Measurements from ENCODE around the gene PLPPR3. TPM values are rescaled to one million over a fixed set of nuclear protein-coding genes. Genes with fewer than 3 reads are reported as not detected.

PLPPR3 gene
- total RNA-seq, 1 experiment from 2014 or later = not detected

Other genes starting within 250 kb of the PLPPR3 start
- 222 and 323 TPM in 2 replicates for gene BSG, start 249.4 kb downstream of the PLPPR3 start, total RNA-seq (2014; rRNA removed; shearing (Covaris generic); ENCODE audit: low replicate concordance)
- gene HCN2, start 232.1 kb downstream of the PLPPR3 start, total RNA-seq (2014; rRNA removed; shearing (Covaris generic); ENCODE audit: low replicate concordance) = 0.46 TPM in 1 of 2 replicates, not detected in the other
- gene POLRMT, start 188.4 kb downstream of the PLPPR3 start, total RNA-seq (2014; rRNA removed; shearing (Covaris generic); ENCODE audit: low replicate concordance) = 20.1 and 33.2 TPM in 2 replicates
- not detected in 2 replicates for gene FGF22, start 182.1 kb downstream of the PLPPR3 start, total RNA-seq (2014; rRNA removed; shearing (Covaris generic); ENCODE audit: low replicate concordance)
- gene RNF126, start 158.7 kb downstream of the PLPPR3 start, total RNA-seq (2014; rRNA removed; shearing (Covaris generic); ENCODE audit: low replicate concordance) = 22.0 and 23.5 TPM in 2 replicates
- 16.0 and 25.0 TPM in 2 replicates for gene FSTL3, start 145.6 kb downstream of the PLPPR3 start, total RNA-seq (2014; rRNA removed; shearing (Covaris generic); ENCODE audit: low replicate concordance)
- gene PRSS57, start 126.5 kb downstream of the PLPPR3 start, total RNA-seq (2014; rRNA removed; shearing (Covaris generic); ENCODE audit: low replicate concordance) = not detected in 2 replicates
- 9.3 and 10.5 TPM in 2 replicates for gene PALM, start 113.0 kb downstream of the PLPPR3 start, total RNA-seq (2014; rRNA removed; shearing (Covaris generic); ENCODE audit: low replicate concordance)
- not detected in 2 replicates for gene MISP, start 70.8 kb downstream of the PLPPR3 start, total RNA-seq (2014; rRNA removed; shearing (Covaris generic); ENCODE audit: low replicate concordance)
- gene PTBP1, start 24.5 kb downstream of the PLPPR3 start, total RNA-seq (2014; rRNA removed; shearing (Covaris generic); ENCODE audit: low replicate concordance) = 197 and 260 TPM in 2 replicates
- gene AZU1, start 5.9 kb upstream of the PLPPR3 start, total RNA-seq (2014; rRNA removed; shearing (Covaris generic); ENCODE audit: low replicate concordance) = not detected in 2 replicates
- gene PRTN3, start 19.0 kb upstream of the PLPPR3 start, total RNA-seq (2014; rRNA removed; shearing (Covaris generic); ENCODE audit: low replicate concordance) = not detected in 2 replicates
- gene ELANE, start 30.3 kb upstream of the PLPPR3 start, total RNA-seq (2014; rRNA removed; shearing (Covaris generic); ENCODE audit: low replicate concordance) = not detected in 2 replicates
- 2.8 TPM in 1 of 2 replicates, not detected in the other for gene CFD, start 37.7 kb upstream of the PLPPR3 start, total RNA-seq (2014; rRNA removed; shearing (Covaris generic); ENCODE audit: low replicate concordance)
- gene MED16, start 71.2 kb upstream of the PLPPR3 start, total RNA-seq (2014; rRNA removed; shearing (Covaris generic); ENCODE audit: low replicate concordance) = 18.1 and 20.4 TPM in 2 replicates
- gene RNU6-9, start 71.5 kb upstream of the PLPPR3 start, total RNA-seq (2014; rRNA removed; shearing (Covaris generic); ENCODE audit: low replicate concordance) = not detected in 2 replicates
- 6.4 and 9.5 TPM in 2 replicates for gene R3HDM4, start 91.3 kb upstream of the PLPPR3 start, total RNA-seq (2014; rRNA removed; shearing (Covaris generic); ENCODE audit: low replicate concordance)
- gene KISS1R, start 95.4 kb upstream of the PLPPR3 start, total RNA-seq (2014; rRNA removed; shearing (Covaris generic); ENCODE audit: low replicate concordance) = not detected in 2 replicates
- 1.0 and 6.6 TPM in 2 replicates for gene ARID3A, start 104.1 kb upstream of the PLPPR3 start, total RNA-seq (2014; rRNA removed; shearing (Covaris generic); ENCODE audit: low replicate concordance)
- 37.8 and 61.8 TPM in 2 replicates for gene WDR18, start 162.4 kb upstream of the PLPPR3 start, total RNA-seq (2014; rRNA removed; shearing (Covaris generic); ENCODE audit: low replicate concordance)
- not detected in 2 replicates for gene GRIN3B, start 178.5 kb upstream of the PLPPR3 start, total RNA-seq (2014; rRNA removed; shearing (Covaris generic); ENCODE audit: low replicate concordance)
- 40.3 and 75.8 TPM in 2 replicates for gene TMEM259, start 199.2 kb upstream of the PLPPR3 start, total RNA-seq (2014; rRNA removed; shearing (Covaris generic); ENCODE audit: low replicate concordance)
- gene RNU6-2, start 199.6 kb upstream of the PLPPR3 start, total RNA-seq (2014; rRNA removed; shearing (Covaris generic); ENCODE audit: low replicate concordance) = not detected in 2 replicates
- 52.7 and 84.9 TPM in 2 replicates for gene CNN2, start 204.7 kb upstream of the PLPPR3 start, total RNA-seq (2014; rRNA removed; shearing (Covaris generic); ENCODE audit: low replicate concordance)
- gene ABCA7, start 218.2 kb upstream of the PLPPR3 start, total RNA-seq (2014; rRNA removed; shearing (Covaris generic); ENCODE audit: low replicate concordance) = 0.26 and 4.3 TPM in 2 replicates
- not detected in 2 replicates for gene ARHGAP45, start 245.2 kb upstream of the PLPPR3 start, total RNA-seq (2014; rRNA removed; shearing (Covaris generic); ENCODE audit: low replicate concordance)